HG03575 (cell line): ENCODE data around the gene KLRC2.
"Not testable (repeated sequence)": the region's sequence is repeated elsewhere in the genome, so short reads cannot be mapped to it uniquely, and the experiment has no call there.

ENCODE experiments used
- ATAC-seq: cut with Tn5 transposase; IDR thresholded peaks from one replicate; pipeline ENCODE4 v1.9.1; 2021; ENCODE audit not compliant: unreplicated experiment, insufficient number of reproducible peaks, low FRiP score; ENCODE audit errors: extremely low read depth

Gene KLRC2

DNA sequence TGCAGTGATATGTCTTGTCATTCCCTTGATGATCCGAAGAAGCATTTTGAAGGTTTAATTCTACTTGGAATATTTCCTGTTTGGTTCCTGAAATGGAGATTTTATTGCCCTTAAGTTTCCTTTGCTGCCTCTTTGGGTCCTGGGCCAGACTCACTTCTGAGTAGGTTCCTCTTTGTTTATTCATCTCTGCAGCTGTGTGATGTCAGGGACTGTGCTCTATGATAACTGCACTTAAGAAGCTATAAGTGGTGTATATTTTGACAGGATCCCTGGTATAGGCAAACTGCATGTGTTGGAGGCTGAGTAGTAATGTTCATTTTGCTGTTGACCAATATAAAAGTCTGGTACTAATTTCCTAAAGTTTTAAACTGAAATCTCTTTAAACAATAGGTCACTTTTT, 26.4 kb downstream of the KLRC2 start, which contains the start of gene KLRC4:
Gene KLRC4 (minus strand): TSS at position 366 of the 400 bp plus-strand sequence. CDS start 182 bp downstream, at position 184.
- ATAC-seq = no peak

- ATAC-seq = no peak
Measured at GRCh38 chr12:10408842-10409241, 27.0 kb downstream of the KLRC2 start.

GRCh38 chr12:10406725-10407124, 29.1 kb downstream of the KLRC2 start:
- no peak for ATAC-seq

DNA sequence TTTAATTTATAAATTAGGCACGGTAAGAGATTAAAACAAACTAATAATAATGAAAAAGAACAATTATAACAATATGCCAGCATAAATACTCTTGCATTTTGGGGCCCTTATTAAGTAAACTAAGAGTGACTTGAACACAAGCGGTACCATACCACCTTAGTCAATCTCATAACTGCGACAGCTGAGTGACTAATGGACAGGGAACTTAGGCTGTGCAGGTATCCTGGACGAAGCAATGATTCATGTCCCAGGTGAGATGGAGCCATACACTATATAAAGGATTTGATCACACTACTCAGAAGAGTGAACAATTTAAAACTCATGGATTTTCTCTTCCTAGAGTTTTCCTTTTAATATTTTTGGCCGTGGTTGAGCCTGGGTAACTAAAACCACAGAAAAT, 30.5 kb downstream of the KLRC2 start:
- no peak for ATAC-seq

GRCh38 chr12:10404798-10405197, 31.0 kb downstream of the KLRC2 start:
- ATAC-seq = no peak

GRCh38 chr12:10400829-10401228, 35.0 kb downstream of the KLRC2 start:
- no peak for ATAC-seq

DNA sequence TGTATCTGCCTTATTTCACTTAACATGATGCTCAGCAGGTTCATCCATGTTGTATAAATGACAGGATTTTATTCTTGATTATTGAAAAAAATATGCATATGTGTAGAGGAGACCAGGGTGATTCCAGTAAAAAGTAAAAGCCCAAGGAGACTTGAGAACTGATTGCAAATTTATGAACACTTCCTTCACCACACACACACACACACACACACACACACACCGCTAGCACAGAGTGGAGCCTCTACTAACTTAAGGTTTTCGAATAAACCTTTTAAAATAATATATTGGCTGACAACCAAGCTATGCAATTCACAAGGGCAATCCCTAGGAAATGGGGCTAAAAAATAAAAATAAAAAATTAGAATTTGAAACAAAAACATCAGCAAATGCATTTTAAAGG, 37.6 kb downstream of the KLRC2 start:
- ATAC-seq = no peak

DNA sequence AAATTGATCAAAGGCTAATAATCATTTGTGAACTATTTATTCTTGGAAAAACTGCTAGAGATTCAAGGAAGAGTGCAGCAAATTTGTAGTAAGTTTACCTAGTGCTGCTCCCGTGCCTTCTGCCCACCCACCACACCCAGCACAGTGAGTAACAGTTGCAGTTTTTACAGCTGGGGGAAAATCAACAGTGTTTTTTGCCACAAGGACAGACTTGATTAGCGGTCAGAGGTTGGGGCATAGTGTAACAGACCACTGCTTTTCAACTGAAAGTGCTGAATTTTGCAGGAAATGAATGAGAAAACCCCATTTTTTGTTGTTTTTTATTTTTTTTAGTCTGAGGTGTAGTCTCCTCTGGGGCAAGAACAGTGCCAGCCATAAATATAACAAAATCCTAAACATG, 38.5 kb downstream of the KLRC2 start:
- ATAC-seq = no peak

GRCh38 chr12:10396176-10396575, 39.6 kb downstream of the KLRC2 start:
- ATAC-seq = not testable (repeated sequence)

DNA sequence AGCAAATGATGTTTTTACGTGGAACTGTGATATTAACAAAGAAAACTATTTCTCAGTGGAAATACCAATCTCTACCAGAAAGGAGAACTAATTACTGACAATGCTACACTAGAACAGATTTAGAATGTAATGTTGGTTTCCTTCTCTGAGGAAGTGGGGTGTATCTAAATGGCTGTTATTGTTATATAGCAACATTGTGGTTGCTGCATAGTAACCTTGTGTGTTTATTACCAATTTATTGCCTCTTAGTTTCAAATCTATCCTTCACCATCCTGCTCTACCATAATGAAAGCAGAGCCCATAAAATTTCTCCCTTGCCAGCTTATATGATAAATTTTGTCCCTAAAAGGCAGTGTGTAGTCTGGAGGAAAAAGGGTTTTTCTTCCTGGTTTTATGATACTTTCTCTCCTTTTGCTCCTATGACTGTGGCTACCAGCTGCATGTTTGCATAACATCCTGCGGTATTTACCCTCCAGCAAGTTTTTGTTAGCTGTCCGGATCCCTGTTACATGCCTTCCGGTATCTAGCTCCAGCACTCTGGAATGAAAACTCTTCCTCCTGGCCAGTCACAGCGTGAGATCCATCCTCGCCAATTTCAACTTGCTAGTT, 40.3 kb downstream of the KLRC2 start:
- ATAC-seq = peak; percentile 67

GRCh38 chr12:10394531-10395152, 41.2 kb downstream of the KLRC2 start:
- ATAC-seq = not testable (repeated sequence)

DNA sequence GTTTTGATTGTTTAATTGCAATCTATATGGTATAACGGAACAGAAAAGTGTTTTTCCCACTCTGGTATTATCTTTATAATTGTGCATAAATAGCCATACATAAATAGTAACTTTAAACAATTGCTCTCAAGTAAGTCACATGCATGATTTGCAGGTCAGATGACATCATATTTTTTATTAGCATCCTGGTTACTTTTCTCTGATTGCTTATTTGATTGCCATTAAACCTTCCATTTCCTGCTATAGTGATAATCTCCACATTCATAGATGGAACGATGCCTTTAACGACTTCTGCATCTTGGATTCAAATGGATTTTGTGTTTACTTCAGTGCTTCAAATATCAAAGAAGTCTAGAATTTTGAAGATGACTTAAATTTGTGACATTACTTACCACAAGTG, 42.5 kb downstream of the KLRC2 start:
- ATAC-seq = no peak

GRCh38 chr12:10392394-10392930, 43.3 kb downstream of the KLRC2 start:
- ATAC-seq = no peak

GRCh38 chr12:10390991-10391390, 44.8 kb downstream of the KLRC2 start:
- not testable (repeated sequence) for ATAC-seq

DNA sequence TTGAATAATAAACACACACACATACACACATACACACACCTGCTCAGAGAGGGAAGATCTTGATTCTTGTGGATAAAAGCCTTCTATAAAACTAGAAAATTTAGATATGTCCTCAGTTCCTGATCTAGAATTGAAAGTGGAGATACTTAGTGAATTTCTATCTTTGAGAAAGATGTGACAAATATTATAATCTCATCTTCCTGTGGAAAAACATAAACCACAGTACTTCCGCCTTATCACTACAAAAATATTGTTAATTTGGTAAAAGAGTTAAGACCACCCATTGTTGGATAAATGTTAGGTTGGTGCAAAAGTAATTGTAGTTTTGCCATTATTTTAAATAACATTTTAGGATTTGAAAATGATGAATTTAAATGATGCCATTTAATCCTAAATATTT, 45.9 kb downstream of the KLRC2 start, which contains the start of gene KLRK1:
Gene KLRK1 (minus strand): TSS at position 138 of the 400 bp plus-strand sequence. CDS start 1,231 bp downstream, outside the sequence.
- no peak for ATAC-seq

DNA sequence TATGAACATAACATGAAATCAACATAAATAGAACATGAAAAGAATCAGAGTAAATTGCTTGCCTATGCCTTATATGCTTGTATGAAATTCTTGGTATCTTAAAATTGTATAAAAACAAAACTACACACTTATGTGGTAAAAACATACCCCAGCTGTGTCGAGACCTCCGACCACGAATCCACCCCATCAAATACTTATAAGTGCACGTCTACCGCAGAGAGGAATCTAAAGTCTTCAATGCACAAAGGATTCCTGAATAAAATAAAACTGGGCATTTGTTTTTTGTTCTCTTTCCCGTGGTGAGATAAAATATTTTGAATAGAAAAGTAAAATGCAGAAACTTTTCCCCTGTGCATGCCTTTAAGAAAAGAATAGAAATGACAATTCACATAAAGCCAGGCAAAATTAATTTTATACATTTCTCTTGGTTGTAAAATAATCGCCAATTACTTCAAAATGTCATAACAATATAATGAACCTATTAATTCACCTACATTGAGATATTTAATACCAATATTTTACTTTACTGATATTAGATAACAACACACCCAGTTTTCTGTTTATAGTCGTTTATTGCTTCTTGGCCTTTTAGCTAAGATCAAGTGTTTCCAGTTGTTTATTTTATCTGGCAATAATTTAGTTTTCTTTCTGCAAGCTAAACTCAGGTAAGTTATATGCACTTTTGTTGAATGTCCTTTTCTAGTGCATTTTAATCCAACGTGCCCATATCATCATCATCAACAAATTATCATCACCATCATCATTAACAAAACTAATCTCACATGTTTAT, 47.0 kb downstream of the KLRC2 start:
- ATAC-seq = no peak

GRCh38 chr12:10387498-10387897, 48.3 kb downstream of the KLRC2 start:
- ATAC-seq = not testable (repeated sequence)

DNA sequence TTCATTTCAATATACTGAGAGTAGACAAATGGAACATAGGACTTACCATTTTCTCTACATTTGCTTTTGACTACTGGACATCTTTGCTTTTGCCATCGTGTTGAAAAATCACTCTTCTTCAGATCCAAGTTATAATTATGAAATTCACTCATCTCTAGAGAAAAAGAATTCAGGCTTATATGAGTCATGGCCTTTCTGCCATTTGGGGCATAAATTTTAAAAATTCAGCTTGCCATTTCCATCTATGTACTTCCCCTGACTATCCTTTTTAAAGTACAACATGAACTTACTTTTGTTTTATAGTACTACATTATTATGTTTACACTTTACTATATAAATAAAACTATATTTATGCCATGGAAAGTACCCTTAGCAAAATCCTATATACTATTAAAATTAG, 49.0 kb downstream of the KLRC2 start:
- ATAC-seq = no peak

- no peak for ATAC-seq
Measured at GRCh38 chr12:10385166-10385613, 50.6 kb downstream of the KLRC2 start.

DNA sequence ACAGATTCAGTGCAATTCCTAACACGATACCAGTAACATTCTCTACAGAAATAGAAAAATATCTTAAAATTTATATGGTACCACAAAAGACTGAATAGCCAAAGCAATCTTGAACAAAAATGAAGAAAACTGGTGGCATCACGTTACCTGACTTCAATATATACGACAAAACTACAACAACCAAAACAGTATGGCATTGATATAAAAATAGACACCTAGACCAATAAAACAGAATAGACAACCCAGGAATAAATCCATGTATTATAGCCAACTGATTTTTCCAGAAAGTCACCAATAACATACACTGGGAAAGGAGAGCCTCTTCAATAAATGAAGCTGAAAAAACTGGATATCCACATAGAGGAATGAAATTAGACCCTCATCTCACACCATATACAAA, 51.6 kb downstream of the KLRC2 start:
- no peak for ATAC-seq
